Left renal pelvis (tissue), 4 donors: ENCODE results near the gene EGF. TPM values are rescaled to one million over a fixed set of nuclear protein-coding genes. Genes with fewer than 3 reads are reported as not detected.

ENCODE experiments used
- DNase-seq, 4 donors: peaks; one replicate each; pipeline ENCODE4 v3.0.0-alpha.2; 2013; ENCODE audit warnings: low read depth in 4 of 4, low spot score in 3 of 4
- polyA plus RNA-seq, 4 donors: library from polyadenylated mRNA; unstranded; fragments of 120-200 nt; gene quantifications; one replicate each; pipeline ENCODE4 v1.2.1, GENCODE V29; 2013; ENCODE audit not compliant: insufficient read length in 4 of 4

The EGF gene
- polyA plus RNA-seq, 4 donors = 0.42 to 3.8 (median 3.8) TPM

DNA sequence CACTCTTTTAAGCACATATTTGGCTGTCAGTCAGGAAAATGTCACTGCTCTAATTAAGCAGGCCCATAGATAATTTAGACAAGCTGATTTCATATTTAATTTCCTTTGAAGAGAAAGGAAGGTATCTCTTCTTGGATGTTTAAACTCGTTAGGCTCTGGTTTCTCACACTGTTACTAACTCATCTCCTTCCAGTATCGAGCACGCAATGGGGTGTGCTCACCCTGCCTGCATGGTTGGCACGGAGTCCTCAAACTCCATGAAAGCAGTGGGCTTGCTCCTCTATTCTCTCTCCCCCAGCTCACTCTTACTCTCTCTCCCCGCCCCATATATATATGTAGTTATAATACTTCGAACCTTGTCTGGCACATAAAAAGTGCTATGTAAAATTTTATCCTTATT is 76.9 kb downstream of the EGF start:
- DNase-seq = no peak

GRCh38 chr4:109990261-109991257 is 77.9 kb downstream of the EGF start:
- DNase-seq = no peak

DNA sequence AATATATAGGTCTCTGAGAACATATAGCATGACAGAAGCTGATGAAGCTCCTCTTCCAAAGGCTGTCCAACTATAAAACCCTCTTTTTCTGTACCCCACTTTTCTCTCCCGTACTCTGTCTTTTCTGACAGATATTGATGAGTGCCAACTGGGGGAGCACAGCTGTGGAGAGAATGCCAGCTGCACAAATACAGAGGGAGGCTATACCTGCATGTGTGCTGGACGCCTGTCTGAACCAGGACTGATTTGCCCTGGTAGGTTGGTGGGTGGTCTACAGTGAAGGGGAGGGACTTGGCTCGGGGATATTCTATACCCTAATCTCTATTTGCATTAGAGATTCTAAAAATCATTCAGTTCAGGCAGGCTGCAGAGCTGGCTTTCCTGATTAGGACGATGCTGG is 80.4 kb downstream of the EGF start:
- no peak for DNase-seq

DNA sequence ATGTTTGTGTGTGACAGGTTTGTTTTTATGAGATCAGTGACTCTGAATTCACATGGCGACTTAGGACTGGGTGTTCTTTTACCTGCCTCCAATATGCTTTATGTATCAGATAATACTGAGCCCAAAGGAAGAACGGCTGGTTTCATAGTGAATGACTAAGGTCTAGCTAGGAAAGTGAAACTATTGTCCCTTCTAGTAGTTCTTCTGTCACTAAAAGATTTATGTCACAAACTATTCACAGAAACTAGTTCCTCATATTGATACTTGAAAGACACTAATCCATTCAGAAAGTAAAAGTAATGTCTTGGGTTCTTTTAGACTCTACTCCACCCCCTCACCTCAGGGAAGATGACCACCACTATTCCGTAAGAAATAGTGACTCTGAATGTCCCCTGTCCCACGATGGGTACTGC is 81.7 kb downstream of the EGF start:
- DNase-seq = no peak

- DNase-seq = no peak
These were observed 83.8 kb downstream of the EGF start for GRCh38 chr4:109996526-109996925.

DNA sequence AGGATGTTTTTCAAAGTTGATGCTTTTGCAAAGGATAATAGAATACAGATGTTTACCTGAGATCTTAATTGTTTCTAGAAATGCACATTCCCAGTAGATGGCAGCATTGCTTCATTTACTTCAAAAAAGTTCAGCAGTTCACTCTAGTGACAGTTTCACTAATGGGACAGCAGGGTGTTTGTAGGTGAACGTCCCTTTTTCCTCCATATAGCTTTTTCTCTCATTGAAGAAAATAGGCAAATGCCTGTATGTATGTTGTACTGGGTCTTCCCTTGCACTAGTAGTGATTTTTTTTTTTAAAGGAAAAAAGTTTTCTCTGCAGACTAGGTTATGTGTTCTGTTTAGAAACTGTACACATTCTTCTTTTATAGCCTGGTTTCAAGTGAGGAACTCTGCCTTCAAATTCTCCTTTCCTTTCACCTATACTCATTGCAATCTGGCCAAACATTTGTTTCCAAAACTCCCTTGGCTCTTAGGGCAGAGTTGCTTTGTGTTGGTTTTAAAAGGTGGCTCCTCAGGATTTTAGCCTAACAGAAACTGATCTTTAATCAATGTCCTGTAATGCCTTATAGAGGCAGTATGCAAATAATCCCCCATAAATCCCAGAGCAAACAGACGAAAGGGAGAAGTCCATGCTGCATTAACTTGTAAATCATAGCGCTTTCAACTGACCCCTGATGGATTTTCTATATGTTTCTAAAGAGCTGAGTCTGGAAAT is 86.3 kb downstream of the EGF start:
- peak in 3 of 4 donors; percentile 50 to 60 (median 58) for DNase-seq

GRCh38 chr4:109999585-109999912 is 86.9 kb downstream of the EGF start:
- DNase-seq = no peak

DNA sequence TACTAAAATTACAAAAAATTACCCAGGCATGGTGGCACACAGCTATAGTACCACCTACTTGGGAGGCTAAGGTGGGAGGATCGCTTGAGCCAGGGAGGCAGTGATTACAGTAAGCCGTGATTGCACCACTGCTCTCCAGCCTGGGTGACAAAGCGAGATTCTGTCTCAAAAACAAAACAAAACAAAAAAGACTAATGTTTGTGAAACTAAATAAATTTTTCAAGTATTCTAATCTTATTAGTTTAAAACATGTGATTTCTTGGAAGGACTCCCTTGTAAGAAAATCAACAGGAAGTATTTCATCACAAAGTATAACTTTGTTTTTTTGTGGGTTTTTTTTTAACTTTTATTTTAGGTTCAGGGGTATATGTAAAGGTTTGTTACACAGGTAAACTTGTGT is 89.6 kb downstream of the EGF start:
- DNase-seq = no peak

DNA sequence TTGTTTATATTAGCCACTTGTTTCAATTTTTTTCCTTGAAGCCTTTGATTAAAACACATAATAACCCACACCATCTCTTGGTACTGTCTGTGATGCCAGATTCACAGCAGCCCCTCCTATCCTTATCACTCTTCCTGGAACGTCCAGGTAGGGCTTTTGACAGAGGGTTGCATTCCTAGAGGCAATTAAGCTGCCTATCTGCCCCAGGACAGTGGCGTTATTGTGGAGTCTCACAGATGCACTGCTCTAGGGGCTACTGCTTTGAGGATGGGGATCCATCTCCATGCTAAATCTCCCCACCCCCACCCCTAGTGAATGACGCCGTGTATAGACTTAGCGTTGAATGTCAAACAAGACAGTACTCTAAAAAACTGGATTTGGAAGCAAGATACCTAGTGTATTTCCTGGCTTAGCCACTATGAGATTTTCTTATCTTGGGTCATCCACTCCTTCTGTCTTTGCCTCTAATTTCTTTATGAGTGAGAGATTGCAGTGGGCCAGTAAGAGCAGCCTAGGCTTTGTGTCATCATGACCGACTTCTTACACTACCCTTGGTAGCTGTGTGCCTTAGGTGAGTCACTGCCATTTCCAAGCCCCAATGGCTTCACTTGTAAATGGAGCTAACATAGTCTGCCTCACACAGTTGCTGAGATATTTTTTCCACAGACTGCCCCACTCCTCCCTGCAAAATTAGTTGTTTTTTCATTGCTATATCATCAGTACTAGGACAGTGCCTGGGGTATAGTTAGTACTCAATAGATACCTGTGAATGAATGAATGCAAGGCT is 90.9 kb downstream of the EGF start:
- DNase-seq = no peak

GRCh38 chr4:110004556-110004955 is 91.9 kb downstream of the EGF start:
- DNase-seq = no peak

DNA sequence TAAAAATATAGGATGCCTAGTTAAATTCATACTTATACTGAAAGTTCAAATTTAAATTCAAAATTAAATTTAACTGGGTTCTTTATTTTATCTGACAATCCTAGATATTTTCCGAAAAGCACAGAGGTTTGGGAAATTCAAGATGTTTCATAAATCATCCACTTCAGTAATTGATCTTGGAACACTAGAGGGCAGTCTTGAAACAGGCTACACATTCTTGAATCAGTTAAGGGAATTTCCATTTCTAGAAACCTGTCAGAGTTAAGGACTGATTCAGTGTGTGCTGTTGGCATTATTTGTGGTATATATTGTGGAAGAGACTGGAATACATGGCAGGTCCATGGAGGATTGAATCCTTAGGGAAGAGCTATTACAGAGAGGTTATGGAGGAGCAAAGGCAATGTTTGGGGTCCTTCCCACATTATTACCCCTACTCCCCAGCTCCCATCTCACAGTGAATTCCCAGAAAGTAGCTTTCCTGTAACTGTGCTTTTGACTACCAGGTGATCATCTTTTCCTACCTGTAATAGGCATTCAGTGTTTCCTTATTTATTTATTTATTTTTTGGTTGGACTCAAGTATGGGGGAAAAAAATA is 92.9 kb downstream of the EGF start:
- peak in 2 of 4 donors; percentile 47 to 62 for DNase-seq

DNA sequence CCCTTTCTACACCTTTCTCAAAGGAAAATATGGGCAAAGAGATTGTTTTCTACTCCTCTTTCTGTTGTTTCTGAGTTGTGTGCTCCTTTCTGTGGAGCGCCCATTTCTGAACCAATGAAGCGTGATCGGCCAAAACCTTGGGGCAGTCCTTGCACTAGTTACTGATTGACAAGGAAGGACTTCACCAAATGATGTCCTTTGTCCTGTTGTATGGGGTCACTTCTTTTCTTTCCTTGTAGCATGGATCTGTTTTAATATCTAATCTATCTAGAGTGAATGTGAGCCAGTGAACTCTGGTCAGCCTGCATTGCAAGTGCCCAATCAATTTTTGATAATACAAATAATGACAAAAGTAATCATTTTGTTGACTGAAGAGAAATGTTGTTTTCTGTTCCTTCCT is 94.5 kb downstream of the EGF start:
- no peak for DNase-seq

GRCh38 chr4:110008540-110008939 is 95.9 kb downstream of the EGF start:
- DNase-seq = no peak

GRCh38 chr4:110009550-110009949 is 96.9 kb downstream of the EGF start:
- no peak for DNase-seq

DNA sequence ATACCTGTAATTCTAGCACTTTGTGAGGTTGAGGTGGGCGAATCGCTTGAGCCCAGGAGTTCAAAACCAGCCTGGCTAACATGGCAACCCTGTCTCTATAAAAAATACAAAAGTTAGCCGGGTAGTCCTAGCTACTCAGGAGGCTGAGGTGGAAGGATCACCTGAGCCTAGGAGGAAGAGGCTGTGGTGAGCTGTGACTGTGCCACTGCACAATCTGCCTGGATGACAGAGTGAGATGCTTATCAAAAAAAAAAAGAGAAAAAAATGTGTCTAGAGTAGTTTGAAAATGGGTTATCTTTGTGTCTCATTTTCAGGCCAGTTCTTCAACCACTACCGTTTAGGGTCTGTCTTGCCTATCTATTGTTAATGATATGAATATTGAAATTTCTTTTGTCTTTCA is 98.1 kb downstream of the EGF start:
- DNase-seq = no peak

DNA sequence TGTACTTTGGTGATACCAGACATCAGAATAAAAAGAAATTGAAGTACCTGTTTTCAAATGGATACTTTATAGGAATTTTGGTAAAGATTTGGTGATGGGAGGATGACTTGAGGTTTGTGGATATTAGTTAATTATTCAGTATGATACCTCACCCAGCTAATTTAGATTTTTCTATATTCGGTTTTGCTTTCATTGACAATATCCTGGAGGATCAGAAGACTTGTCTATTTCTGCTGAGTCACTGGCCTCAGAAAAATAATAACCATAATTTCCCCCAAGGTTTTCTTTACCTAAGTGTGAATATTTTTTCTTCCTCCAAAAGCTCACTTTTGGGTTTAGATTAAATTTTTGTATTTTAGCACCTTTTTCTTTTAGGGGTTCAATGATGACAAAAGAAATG is 100.2 kb downstream of the EGF start:
- DNase-seq = no peak

GRCh38 chr4:110014233-110014632 is 101.5 kb downstream of the EGF start:
- DNase-seq = no peak

DNA sequence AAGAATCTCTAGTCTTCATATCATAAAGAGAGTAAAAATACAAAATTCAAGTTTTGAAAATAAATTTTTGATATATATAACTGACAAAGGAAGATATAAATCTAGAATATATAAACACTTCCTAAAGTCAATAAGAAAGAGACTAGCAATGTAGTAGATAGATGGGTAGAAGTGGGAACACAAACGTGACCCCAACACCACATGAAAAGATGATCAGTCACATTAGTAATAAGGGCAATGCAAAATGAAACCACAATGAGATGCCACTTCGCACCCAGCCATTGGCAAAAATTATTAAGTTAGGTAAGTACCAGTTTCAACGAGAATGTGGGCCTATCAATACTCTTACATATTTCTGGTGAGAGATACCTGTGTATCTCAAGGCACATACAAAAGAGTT is 106.5 kb downstream of the EGF start:
- DNase-seq = no peak

DNA sequence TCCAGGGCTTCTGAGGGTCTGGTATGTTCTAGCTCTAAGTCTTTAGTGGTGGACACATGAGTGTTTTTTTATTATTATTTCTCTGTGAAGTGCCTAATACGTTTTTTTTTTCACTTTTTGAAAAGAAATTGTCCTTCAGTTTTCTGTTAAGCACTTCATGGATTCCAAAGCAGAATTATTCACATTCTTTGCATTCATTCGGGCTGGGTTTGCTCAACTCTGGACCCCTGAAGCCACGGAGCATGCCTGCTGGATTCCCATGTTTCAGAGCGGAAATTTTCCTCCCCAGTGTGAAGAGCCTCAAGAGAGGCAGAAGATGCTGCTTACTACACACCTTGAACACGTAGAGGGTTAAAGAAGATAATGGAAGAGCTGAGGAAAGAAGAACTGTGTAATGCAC is 107.5 kb downstream of the EGF start:
- DNase-seq = no peak

DNA sequence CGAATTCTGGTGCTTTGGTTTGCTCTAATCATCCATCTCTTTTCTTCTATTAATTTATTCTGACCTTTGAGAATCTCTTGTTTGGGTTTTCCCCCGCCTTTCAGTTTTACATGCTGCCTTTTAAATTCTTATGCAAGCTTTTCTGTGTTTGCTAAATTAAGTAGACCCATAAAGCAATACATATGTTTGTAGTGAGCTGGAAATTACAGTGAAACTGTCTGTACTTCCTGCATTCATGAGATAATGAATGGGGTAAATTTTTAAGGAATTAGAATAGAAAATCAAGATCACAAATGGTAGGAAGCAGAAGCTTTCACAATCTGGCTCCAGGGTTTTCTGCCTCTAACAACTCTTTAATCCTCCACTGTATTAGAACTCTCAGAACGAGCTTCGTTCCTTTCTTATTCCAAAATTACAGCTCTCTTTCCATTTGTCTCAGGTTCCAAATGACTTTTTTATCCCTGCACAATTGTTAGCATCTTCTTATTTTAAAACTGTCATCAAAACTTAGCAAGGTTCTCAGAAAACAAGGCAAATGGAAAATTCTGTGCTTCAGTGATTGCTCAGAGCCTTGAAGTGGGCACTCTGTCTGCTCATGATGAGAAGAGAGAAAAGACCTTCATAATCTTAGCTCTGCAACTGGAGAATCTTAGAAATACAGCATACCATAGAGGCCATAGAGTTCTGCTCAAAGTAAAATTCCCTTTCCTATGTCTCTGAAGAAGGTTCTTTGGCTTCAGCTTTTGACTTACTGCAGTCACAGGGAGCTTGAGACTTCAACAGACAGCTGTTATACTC is 108.2 kb downstream of the EGF start:
- no peak for DNase-seq
